Activated CD8-positive, alpha-beta memory T cell treated with anti-CD3 and anti-CD28 coated beads, Interleukin-2, amount 50 U/mL, for 24 hours (primary cell): ENCODE data around the gene WNK2.

Source experiments
- DNase-seq: peaks from one replicate; pipeline ENCODE4 v3.0.0-alpha.2; 2020; ENCODE audit errors: extremely low read depth

Gene WNK2

DNA sequence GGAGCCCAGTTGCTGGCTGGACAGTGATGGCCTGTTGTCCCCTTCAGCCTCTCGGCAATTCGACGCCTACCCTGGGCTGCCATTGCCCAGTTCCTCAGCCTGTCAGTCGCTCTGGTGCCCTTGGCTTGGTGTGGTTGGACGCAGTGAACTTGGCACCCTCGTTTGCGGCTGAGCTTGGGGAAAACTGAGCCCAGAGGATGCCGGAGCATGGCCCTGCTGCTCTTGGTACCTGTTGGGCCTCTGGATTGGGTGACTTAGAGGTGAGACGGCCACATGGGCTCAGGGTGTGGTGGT is 16.5 kb downstream of the WNK2 start:
- DNase-seq, result no peak

DNA sequence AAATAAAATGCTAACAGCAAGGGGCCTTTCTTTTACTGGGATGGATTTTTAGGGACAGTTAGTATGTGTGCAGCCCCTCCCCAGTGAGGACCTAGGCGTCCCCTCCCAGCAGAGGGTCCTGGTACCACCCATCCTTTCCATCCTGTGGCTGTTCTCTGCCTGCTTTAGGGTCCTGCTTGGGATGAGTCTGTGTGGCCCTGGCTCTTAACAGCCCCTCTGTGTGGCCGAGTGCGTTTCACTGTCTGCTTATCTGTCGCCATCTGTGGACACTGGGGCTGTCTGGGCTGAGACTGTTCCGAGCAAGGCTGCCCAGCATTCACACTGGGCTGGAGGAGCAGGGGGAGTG is 17.0 kb downstream of the WNK2 start:
- DNase-seq, result no peak

DNA sequence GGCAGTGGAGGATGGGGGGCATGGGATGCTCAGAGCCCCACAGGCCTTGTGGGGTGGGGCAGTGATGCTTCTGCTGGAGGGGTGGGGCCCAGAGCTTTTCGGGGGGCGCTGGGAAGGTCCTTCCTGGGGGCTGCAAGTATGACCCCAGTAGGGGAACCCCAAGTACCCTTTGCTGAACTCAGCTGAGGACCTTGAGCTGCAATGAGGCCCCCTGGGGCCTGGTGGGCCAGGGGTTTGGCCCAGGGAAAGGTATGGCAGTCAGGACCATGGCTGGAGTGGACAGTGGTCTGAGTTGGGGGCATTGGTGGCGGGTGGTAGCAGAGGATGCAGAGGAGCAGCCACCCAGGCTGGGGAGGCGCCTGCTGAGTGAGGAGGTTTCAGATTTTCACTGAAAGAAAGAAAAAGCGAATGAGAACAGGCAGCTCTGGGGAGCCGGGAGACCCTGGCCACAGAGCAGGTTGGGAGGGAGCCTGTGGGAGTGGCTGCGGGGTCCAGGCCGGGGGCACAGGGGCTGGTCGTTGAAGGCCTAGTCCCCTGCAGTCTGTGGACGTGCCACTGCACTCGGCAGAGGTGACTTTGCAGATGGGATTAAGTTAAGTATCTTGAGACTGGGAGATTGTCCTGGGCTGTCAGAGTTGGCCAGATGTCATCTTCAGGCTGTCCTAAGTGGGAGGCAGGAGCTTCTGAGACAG is 19.2 kb downstream of the WNK2 start:
- no peak for DNase-seq

DNA sequence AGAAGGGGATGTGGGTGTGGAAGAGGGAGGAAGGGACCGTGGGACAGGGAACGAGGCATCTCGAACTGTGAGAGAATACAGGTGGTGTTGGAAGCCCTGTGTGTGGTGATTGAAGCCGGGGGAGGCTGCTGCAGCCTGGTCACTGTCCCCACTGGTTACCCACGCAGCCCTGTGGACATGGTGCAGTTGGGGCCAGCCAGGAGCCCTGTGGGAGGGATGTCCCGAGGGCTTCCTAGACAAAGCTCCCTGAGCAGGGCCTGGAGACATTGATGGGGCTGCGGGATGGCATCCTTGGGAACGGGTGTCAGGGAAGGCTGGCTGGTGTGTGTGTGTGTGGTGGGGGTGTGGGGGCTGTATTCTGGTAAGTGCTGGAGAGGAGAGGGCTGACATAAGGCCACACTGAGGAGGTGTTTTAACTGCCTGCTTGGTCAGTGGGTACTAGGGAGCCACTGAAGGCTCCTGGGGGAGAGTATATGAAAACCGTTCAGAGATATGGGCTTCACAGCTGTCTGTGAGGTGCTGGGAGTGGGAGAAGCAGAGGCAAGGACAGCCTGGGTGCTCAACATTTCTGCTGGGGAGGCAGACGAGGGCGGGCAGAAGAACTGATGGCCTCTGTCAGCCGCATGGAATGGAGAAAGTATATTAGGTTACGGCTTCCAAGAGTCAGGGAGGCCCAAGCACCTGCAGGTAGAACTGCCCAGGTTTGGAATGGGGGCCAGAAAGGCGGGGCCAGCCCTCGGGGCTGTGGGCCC is 20.0 kb downstream of the WNK2 start:
- no peak for DNase-seq

DNA sequence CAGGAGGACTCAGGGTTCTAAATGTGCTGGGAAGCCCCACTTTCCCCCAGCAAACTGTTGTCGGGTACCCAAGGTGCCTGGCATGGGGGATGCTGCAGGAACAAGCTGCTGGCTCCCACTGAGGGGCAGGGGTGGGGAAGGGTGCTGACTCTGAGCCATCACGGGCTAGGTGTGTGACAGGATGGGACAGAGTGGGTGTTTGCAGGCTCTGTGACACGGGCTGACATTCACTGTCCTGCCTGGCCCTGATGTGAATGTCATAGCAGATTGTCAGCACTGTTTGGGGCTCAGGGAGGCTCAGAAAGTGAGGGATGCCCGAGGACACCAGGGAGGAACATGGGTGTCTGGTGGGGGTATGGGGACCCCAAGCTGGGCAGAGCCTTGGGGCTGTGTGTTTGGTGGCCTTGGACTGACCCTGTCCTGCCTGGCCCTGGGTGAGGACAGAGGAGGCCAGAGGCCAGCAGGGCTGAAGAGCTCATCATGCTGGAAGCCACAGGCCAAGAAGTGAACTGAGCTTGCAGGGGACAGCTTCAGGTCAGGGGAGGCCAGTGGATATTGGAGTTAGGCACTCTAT is 20.6 kb downstream of the WNK2 start:
- DNase-seq, result no peak

DNA sequence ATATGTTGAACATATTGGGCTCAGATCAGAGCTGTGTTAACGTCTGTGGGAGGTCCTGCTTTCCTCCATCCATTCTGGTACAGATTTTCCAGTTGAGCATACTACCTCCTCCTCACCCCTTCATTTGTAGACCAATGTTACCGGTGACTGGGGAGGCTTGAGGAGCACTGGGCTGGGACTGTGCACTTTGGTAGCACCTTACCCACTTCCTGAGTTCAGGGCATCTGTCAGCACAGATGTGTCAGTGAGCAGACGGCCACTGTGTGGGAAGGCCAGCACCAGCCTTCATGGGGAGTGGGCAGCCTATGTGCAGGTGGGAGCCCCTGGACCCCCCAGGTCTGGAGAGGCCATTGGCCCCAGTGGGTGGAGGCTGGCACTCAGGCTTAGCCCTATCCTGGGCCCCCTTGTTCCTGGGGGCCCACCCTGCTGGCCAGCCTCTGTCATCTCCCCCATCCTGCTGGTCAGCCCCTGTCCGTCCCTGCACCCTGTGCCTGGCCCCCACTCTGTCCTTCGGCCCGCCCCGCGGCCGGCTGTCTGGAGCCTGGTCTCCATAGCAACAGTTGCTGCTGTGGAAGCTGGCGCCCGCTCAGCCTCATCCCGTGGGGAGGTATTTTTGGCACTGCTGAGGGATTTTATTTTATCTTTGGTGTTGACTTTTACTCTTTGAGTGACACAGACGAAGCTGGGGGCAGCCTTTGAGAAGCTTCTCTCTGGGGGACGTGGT is 21.3 kb downstream of the WNK2 start:
- DNase-seq, result no peak

DNA sequence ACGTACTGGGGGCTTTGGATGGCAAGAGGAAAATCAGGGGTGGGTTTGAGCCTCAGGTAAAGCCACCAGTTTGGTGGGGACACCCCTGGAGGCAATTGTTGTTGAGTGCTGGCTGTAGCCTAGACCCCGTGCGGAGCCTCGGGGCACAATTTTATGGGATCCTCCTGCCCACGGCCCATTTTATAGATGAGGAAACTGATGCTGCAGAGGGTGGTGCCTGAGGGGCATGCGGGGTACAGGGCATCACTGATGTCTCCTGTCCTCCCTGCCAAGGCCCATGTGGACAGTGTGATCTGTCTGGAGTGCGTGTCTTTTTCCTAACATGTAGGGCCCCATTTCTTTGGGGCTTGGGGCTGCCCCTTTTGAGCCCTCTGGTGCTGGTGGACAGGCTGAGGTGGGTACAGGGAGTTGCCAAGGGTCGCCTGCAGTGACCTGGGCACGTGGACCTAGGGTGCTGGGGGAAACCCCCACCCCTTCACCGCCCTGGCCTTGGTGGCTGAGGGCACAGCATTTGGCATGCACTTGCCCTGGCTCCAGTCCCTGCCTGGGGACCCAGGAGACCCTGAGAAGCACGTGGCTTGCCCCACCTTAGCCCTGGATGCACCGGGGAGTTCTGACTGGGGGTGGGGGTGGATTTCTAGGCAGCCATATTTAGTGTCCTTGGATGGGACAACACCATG is 22.1 kb downstream of the WNK2 start:
- DNase-seq, result no peak

DNA sequence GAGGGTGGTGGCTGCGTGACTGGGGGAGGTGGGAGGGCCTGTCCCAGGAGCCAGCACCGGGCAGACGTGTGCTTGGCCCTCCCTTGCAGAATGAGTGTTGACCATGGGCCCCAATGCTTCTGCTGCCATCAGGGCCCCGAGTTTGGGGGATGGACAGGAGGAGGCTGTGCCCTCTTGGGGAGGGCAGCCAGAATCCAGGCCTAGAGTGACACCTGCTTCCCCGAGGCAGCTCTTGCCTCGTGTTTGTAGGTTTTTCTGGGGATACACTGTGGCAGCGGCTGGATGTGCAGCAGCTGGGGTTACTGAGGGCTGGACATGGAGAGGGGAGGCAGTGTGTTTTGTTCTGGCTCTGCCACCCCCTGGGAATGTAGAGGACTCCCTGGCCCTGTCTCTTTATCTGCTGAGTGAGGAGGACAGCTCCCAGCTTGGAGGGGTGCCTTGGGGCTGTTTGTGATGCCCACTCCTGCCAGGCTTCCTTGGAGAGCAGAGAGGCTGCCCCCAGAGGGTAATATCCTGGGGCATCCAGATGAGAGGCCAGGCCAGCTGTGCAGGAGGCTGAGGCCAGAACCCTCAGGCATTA is 22.7 kb downstream of the WNK2 start:
- DNase-seq, result no peak

DNA sequence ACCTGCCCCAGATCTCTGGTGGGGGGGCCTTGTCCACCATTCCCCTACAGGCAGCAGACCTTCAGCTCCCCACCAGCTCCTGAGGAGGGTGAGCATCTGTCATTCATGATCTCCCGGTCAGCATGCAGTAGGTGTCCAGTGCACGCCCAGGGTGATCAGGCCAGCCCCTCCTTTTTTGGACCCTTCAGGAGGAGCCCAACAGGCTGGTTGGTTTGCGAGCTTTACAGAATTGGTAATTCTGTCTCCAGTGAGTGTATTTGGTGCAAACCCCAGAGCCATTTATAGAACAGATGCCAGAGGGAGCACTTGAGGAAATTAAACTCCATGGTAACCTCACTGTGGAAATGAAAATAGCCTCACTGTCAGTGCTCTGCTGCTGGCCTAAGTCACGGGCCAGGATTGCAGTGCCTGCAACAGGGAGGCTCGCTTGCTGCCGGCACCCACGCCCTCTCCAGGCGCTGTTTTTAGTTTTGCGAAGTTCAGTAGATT is 23.4 kb downstream of the WNK2 start:
- no peak for DNase-seq

DNA sequence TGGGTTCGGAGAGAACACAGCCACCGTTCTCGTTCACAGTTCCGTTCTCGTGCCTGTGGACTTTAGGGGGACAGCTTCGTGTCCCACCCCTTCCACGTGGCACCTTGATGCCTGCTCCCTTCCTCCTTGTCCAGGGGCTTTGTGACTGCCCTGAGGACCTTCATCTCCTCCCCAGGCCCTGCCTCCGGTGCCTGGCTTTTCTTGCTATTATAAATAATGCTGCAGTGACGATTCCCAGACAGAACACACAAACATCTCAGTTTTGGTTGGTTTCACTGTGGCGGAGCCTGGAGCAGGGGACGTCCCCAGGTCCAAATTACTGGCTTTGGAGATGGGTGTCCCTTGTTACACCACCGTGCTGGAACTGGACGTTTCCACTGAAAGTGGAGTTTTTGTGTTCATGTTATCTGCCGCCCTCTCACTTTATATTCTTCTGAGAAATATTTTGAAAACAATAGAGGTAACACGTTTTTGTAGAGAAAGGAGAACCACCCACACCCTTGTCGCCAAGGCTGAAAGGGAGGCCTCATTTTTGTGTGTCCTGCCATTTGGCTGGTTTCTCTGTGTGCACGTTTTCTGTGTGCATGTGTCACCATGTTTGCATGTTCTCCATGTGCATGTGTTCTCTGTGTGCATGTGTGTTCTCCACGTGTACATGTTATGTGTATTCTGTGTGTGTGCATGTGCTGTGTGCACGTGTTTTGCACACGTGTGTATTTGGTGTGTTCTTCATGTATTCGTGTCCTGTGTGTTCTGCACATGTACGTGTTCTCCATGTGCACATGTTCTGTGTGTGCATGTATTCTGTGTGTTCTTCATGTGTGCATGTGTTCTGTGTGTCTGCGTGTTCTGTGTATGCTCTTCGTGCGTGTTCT is 24.2 kb downstream of the WNK2 start:
- no peak for DNase-seq

DNA sequence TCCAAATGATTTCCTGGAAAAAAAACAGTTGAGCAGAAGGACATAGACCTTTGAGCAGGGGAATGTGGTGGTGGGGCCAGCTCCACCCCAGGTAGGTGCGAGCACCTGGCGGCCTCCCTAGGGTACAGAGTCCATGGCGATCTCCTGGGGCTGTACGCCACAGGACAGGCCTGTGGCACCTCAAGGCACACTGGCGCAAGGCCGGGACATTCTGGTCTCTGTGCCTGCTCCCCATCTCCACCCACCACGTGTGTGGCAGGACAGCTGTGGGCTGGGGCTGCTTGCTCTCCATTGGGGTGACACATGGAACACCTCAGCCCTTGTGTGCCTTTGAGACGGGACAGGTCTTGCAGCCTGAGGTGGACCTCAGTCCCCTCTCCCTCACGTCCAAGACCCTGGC is 25.2 kb downstream of the WNK2 start:
- DNase-seq, result no peak

DNA sequence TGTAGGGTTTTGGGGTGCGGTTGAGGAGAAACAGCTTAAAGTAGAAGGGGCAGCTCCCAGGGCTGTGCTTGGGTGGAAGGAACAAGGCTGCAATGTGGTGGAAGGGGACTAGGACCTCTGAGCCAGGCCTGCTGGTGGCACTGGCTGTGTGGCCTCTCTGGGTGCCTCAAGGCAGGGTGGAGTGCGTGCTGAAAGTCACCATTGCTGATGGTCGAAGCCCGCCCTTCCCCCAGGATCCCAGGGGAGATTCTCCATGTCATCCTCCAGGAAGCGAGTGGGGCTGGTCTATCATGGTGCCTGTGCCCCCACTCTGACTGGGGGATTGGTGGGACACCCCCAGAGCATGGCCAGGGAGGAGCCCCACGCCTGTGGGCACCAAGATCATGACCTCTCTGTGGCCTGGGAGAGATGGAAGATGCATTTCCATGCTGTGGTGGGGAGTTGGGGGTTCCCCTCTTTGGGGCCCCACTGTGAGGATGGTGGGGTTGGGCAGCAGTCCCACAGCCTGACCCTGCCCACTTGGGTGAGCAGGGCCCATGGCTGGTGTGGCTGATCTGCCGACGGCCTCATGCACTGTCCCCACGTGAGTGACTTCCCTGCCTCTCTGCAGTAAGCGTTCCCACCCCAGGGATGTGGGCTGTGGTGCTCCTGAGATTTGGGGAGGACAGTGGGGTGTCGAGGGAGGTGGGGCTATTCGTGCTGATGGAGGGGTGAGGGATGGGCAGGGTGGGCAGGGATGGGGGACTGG is 25.8 kb downstream of the WNK2 start:
- no peak for DNase-seq

DNA sequence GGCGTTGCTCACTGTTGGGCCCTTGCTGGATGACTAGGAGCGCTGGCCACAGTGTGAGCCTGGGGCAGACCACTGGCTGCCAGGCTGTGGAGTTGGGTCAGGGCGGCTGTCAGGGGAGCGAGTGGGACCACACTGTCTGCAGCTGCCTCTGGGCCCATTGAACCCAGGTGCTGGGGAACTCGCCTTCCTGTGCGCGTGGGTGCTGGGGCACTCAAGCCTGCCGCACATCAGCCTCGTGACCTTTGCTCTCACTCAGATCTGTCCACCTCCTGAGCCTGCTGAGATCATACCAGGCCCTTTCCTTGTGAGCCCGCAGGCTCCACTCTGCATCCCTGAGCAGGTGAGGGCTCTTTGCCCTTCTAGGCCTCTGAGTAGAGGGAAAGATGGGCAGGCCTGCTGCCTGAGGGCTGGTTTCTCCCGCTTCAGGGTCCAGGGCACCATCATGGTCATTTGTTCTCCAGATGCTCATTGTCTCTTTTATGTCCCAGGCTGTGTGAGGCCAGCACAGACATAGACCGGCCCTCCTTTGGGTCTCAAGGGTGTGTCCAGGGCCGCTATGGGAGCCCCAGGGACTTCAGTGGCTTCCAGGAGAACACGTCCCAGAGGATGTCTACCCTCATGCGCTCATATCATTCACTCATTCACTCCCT is 26.5 kb downstream of the WNK2 start:
- DNase-seq, result no peak

DNA sequence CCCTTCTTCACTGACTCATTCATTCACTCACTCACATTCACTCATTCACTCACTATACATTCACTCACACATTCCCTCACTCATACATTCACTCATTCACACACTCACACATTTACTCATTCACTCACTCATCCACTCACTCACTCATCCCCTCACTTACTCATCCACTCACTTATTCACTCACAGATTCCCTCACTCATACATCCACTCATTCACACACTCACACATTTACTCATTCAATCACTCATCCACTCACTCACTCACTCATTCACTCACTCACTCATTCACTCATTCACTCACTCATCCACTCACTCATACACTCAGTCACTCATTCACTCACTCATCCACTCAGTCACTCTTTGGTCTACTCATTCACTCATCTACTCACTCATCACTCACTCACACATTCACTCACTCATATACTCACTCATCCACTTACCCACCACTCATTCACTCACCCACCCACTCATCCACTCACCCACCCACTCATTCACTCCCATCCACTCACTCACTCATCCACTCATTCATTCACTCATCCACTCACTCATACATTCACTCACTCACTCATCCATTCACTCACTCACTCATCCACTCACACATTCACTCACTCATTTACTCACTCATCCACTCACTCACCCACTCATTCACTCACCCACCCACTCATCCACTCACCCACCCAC is 27.2 kb downstream of the WNK2 start:
- DNase-seq, result no peak

DNA sequence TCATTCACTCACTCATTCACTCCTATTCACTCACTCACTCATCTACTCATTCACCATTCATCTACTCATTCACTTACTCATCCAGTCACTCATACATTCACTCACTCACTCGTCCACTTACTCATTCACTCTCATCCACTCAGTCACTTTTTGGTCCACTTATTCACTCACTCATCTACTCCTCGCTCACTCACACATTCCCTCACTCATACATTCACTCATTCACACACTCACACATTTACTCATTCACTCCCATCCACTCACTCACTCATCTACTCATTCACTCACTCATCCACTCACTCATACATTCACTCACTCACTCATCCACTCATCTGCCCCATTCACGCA is 27.7 kb downstream of the WNK2 start:
- no peak for DNase-seq

DNA sequence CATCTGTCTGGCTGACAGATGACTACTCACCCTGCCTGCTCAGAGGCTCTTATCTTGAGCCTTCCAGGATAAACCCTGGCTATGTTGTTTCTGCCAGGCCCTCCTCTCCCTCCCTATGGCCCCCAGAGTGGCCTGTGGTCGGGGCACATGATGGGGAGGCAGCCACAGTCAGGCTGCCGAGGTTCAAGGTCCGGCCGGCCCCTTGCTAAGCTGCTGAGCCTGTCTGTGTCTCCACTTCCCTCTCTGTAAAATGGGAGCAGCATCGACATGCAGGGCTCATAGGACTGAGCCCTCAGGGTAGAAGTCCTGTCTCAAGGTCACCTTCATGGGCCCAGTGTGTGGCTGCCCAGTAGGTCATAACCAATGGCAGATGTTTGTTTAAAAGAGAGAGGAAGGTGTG is 28.5 kb downstream of the WNK2 start:
- DNase-seq, result no peak

DNA sequence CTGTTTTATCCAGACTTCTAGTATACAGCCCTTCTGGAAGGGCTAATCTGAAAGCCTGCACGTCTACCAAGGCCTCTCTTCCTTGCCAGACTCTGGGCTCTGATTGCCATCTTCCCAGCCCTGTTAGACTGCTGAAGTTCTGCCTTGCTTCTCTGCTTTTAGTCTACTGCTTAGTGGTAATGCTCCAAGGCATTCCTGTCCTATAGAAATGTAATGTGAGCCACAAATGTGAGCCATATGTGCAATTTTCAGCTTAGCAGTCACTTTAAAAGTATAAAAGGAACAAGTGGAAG is 32.1 kb downstream of the WNK2 start:
- DNase-seq, result no peak

DNA sequence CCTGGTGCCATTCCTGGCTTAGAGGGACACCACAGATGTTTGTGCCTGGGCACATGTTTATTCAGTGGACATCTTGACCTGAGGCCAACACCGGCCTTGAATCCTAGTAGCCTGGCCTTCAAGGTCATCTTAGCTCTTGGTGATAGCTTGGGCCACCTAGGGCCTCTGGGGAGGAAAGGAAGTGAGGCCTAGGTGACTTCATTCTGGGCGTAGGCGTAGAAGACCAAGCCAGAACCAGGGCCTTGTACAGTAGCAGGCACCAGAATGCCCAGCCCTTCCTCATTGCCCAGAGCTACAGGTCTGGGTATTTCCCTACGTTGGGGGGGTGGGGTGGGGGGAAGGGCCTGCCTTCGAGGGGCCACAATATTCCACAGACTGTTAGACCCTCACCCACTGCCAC is 33.8 kb downstream of the WNK2 start:
- DNase-seq, result no peak

DNA sequence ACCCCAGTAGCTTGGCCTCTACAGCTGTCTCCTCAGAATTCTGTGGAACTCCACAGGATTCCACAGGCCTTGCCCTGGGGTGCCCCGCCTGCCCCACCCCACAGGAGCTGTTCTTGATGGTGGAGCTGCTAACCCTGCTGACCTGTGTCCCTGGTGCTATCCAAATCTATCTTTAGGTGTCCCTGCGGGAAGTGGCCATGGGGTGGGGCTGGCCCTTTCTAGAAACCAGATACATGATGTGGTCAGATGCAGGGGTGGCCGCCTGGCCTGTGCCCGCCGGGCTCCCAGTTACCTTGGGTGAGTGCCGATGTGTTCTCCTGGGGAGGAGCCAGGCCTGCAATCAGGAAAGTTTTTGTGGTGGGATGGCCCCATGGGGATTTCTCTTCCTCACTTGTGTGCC is 34.2 kb downstream of the WNK2 start:
- DNase-seq, result no peak
